ENCODE results near the gene THSD8.
A peak's percentile ranks its signal among the peaks of the same experiment; 100 is the strongest.

Gene THSD8

DNA sequence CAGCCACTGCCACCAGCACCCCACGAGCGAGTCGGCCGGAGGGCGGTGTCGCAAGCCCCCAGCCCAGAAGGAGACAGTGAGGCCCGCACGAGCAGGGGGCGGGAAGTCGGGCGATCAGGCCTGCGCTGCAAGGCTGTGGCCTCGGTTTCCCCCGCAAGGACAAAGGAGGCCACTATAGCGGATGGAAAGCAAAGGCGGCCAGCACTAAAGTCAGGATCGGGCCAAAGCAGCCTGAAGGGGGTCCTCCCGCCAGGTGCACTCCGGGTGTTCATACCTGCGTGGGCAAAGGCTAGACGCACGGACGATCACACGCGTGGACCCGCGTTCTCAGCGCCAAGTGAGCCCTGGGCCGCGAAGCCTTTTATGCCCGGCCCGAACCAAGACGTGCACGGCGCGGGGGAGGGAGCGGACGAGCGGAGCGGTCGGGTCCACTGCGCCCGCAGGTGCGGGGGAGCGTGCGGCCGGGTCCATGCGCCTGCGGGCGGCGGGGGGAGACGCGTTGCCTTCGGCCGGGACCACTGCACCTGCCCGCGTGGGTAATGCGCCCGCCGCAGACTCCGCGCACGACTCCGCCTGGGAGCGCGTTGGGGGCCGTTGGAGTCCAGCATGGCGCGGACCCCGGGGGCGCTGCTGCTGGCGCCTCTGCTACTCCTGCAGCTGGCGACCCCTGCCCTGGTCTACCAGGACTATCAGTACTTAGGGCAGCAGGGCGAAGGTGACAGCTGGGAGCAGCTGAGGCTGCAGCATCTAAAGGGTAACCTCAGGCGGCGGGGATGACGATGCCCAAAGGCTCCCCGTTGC is at the start of gene THSD8, which contains the start of gene PRDX2:
TSS of gene THSD8 (plus strand) at position 604 of the 801 bp plus-strand sequence. CDS start at position 607, 3 bp downstream.
TSS of gene PRDX2 (minus strand) at position 335 of the 801 bp plus-strand sequence. CDS start 539 bp downstream, outside the sequence.
- peak; percentile 64 for DNase-seq

DNA sequence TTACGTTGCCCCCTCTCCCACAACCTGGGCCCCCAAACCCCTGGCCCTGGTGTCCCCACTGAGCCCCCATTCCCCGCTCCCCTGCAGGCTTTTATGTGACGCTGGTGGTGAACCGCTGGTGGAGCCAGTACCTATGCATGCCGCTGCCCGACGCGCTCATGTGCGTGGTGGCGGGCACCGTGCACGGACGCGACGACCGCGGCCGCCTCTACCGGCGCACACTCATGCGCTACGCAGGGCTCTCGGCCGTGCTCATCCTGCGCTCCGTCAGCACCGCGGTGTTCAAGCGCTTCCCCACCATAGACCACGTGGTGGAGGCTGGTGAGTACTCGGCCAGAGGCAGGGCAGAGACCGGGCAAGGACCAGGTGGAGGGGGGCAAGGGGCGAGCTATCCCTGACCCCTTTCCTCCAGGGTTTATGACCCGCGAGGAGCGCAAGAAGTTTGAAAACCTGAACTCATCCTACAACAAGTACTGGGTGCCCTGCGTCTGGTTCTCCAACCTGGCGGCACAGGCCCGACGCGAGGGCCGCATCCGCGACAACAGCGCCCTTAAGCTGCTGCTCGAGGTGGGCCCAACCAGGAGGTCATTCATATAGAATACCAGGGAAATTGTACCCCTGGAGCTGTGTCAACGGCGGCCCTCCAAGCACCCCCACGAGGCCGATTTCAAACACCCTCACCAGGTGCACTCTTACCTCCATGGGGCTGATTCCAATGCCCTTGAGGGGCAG is 47.2 kb upstream of the THSD8 start:
- no peak for DNase-seq

DNA sequence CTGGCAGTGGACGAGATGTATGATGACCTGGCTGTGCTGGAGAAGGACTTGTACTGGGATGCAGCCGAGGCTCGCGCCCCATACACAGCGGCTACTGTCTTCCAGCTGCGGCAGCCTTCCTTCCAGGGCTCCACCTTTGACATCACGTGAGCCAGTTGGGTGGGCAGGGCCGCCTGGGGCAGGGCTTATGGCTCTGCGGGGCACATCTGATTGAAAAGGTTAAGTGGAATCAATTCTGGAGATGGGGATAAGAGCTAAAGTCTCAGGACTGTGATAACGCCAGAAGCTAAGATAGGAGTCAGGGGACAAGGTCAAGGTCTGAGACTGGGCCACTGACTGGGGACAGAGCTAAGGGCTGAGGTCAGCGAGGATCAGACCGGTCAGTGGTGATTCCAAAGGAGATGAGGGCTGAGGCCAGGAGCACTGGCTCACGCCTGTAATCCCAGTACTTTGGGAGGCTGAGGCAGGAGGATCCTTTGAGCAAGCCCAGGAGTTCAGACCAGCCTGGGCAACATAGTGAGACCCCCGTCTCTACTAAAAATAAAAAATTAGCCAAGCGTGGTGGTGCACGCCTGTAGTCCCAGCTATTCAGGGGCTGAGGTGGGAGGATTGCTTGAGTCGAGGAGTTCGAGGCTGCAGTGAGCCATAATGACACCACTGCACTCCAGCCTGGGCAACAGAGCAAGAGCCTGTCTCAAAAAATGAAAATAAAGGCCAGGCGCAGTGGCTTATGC is 45.6 kb upstream of the THSD8 start:
- no peak for DNase-seq

DNA sequence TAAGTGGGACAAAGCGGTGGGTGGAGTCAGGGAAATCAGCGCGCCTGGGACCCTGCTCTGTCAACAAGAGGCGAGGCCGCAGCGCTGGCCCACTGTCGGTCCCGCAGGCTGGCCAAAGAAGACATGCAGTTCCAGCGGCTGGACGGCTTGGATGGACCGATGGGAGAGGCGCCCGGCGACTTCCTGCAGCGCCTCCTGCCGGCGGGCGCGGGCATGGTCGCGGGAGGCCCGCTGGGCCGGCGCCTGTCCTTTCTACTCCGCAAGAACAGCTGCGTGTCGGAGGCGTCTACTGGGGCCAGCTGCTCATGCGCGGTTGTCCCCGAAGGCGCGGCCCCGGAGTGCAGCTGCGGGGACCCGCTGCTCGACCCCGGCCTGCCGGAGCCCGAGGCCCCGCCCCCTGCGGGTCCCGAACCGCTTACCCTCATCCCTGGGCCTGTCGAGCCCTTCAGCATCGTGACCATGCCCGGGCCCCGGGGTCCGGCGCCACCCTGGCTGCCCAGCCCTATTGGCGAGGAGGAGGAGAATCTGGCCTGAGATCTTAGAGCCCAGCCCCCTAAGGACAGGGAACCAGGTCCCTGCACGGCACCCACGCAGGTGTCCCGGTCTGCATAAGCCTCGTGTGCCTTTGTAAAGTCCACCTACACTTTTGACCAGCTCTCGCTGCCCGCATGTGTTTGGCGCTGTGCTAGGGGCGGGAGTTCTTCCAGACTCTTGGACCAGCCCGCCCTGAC is 44.2 kb upstream of the THSD8 start:
- DNase-seq, result peak; percentile 36

DNA sequence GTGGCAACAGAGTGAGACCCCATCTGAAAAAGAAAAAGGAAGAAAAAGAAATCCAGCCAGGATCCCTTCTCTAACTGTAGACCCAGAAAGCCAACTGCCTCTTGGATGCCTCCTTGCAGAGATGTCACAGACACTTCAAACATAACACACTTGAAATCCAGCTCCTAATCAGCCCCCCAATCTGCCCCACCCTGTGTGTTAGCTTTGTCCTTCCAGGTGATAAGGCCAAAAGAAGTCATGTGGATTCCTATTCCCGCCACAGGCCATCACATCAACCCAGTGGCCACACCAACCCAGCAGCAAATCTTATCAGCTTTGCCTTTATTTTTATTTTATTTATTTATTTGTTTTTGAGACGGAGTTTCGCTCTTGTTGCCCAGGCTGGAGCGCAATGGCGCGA is 42.2 kb upstream of the THSD8 start:
- no peak for DNase-seq

DNA sequence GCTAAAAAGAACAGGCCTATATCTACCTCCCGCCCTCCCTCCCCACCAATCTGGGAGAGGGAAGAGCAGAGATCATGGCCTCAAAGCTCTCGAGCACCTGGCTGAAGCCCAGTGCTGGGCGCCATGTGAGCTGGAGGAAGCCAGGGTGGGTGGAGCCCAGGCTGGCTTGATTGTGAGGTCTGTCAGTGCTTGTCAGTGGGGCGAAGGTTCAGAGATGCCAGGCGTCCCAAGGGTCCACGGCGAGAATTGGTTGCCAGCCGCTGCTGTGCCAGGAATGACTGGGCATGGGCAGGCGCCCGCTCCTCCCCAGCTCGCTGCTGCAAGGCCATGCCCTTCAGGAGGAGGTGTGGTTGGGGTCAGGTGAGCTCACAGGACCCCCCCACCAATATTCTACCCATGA is 38.8 kb upstream of the THSD8 start:
- DNase-seq, result no peak

DNA sequence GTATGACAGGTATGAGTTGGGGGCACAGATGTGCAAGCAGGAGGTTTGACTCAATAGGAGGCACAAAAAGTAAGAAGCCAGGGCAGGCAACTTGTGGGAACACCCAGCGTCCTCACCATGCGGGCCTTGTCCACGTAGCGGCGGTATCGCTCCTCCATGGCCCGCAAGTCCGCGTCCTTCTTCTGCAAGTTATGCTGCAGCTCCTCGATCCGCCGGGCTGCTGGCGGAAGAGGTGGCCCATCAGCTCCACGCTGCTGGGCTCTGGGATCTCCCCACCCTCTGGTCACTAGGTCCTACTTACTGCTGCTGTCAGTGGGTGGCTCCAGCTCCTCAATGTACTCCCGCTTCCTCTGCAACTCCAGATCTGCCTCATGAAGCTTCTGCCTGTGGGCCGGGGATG is 37.2 kb upstream of the THSD8 start:
- no peak for DNase-seq

DNA sequence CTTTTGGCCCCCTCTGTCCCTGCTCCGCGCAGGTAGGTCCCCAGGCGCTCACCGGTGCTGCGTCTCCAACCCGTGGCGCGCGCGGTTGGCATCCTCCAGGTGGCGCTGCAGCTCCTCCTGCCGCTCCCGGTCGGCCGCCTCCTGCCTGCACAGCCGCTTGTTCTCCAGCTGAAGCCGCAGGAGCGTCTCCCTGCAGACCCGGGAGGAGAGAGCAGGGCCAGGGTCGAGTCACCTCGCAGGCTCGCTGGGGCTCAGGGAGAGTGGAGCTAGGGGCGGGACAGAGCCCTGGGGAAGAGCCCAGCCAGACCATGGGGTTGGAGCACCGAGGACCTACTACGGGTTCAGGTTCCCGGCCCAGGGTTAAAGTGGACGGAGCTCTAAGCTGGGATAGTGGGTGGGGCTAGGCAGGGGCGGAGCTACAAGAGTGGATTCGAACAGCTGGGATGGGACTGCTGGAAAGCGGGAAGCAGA is 35.8 kb upstream of the THSD8 start:
- no peak for DNase-seq

DNA sequence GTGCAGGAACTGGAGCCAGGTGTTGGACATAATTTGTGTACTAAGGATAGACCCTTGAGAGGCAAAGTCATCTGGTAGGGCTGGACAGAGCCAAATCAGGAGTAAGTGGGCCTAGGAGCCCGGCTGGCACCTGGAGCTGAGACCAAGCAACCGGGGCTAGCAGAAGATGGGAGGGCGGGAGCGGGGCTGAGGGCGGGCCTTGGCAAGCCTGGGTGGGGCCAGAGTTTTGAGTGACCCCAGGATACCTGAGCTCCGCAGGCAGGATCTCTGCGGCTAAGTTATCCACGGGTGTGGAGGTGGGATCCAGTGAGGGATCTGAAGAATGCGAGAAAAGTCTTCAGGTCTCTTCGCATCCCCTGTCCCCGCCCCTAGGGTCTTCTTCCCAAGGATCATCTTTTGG is 34.7 kb upstream of the THSD8 start:
- DNase-seq, result no peak

DNA sequence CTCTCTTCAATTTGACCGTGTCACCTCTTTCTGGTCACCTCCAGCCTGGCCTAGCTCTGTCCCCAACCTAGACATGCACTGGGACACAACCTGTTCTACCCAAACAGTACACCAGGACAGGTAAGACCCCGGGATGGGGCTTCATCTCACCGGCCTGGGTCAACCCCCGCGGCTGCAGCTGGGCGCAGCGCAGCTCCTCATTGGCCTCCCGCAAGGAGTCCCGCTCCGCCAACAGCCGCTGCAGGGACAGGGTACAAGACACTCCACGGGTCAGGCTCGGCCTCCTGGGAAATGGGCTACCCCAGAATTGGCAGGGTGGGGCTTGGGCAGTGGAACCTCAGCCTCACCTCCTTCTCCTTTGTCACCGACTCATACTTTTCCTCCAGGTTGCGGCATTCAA is 34.2 kb upstream of the THSD8 start:
- no peak for DNase-seq

DNA sequence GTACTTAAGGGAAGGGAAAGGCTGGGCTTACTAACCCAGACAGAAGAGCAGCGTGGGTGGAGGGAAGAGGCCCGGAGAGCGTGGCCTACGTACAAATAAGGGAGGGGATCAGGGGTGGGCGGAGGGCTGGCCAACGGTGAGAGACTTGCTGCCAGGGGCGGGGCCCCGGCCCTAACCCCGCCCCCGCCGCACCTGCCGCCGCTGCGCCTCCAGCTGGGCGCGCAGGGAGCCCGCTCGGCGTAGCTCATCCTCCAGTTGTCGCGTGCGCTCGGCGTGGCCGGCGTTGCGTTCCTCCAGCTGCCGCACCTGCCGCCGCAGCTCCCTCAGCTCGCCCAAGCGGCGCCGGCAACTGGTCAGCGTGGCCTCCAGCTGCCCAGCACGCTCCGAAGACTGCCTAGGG is 32.2 kb upstream of the THSD8 start:
- no peak for DNase-seq

DNA sequence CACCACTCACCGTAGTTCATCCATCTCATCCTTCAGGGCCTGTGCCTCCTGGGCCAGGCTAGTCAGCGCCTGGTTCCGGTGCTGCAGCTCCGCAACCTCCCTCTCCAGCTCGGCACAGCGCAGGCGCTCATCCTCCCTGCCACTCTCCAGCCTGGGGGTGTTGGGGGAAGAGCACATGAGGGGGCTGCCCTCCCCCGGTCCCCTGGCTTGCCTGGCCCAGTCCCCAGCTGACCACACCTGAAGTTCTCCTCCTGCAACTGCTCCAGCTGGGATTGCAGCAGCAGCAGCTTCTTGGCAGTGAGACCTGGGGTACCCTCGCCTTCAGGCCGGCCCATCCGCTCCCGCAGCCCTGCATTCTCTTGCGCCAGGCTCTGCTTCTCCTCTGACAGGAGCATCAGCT is 30.9 kb upstream of the THSD8 start:
- DNase-seq, result no peak

DNA sequence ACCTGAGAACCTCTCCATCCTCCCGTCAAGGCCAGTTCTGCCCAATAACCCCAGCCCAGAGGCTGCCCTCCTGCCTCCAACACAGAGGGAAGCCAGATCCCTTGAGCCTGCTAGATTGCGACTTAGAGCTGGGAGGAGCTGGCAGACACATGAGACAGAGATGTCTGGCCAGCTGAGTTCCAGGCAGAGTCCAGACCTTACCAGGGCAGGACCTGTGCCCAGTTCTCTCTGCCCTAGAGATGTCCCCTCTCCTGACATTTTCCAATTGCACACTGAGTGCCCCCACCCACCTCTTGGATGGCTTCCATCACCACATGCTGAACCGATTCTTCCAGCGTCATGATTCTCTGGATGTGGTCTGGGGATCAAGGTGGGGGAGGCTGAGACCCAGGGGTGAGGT is 29.5 kb upstream of the THSD8 start:
- no peak for DNase-seq

DNA sequence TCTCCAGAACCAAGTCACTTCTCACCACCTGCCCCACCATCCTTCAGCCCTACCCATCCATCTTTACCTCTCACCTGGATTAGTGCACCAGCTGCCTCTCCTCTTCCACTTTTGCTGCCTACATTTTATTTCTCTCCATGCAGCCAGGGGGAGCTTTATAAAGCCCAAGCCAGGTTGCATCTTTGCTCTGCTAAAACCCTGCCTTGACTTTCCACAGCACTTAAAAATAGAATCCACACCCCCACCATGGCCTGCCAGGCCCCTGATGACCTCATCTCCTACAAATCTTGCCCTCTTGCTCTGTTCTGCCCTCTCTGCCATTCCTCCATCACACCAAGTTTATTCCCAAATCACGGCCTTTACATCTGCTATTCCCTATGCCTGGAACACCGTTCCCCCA is 28.3 kb upstream of the THSD8 start:
- DNase-seq, result no peak

DNA sequence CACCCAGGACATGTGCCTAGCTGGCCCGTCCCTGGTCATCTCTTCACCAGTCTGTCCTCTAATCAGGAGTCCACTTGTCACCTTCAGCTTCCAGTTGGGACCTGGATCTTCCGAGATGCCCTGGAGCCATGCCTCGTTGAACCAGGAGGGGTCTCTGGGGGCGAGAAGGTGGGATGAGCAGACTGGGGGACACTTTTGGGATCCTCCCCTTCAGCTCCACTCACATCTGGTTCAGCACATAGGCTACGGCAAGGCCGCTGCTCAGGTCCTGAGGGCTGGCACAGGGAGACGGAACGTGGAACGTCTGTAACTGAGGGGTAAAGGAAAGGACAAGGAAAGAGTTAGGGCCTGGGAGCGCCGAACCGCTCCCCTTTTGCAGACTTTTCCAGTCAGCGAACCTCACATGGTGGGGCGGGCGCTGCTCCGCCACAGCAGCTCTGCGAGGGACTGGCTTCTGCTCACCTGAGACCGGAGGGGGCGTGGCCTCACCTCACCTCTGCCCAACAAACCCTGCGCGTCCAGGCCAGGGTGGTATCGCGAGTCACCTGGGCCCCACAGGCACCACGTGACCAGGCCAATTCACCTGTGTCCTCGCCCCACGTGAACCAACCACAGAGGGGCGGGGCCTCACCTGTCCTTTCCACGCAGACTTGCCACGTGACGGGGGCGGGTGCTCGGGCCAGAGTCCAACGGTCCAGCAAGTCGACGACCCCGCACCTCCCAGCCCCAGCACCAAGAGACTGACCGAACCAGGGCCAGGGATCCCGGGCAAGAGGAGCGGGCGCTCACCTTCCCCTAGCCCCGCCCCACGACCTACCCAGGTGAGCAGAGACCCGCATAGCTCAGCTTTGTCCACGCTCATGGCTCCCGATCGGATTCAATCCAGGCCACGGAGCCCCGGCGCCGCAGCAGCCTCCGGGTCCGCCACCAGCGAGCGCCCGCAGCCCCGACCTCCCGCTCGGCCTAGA is 27.0 kb upstream of the THSD8 start, which contains the start of gene HOOK2:
TSS of gene HOOK2 (minus strand) at position 965 of the 968 bp plus-strand sequence. CDS start at position 862, 103 bp downstream.
- peak; percentile 74 for DNase-seq

DNA sequence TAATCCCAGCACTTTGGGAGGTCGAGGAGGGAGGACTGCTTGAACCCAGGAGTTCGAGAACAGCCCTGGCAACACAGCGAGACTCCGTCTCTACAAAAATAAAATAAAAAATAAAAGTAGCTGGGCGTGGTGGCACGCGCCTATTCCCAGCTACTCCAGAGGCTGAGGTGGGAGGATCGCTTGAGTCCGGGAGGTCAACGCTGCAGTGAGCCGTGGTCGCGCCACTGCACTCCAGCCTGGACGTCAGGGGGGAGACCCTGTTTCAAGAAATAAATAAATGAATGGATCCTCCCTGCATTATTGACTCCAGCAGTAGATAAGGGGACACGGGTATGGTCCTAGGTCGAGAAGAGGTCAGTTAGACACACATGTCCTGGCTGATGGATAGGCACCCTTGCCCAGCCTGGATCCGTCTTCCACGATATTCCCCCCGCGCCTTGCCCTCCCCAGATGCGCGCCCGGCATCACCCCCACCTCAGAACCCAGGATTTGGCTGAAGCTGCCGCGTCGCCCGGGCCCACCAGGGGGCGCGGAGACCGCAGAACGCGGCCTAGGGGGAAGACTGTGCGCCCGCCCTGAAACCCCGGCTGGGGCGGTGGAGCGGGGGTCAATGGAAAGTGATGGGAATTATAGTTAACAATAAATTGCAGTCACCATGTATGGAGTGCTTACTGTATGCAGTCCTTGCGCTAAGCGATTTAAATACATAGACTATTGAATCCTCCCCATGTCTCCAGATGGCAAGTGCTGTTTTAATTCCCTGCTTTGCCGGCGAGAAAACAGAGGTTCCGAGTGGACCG is 24.5 kb upstream of the THSD8 start:
- peak; percentile 70 for DNase-seq

DNA sequence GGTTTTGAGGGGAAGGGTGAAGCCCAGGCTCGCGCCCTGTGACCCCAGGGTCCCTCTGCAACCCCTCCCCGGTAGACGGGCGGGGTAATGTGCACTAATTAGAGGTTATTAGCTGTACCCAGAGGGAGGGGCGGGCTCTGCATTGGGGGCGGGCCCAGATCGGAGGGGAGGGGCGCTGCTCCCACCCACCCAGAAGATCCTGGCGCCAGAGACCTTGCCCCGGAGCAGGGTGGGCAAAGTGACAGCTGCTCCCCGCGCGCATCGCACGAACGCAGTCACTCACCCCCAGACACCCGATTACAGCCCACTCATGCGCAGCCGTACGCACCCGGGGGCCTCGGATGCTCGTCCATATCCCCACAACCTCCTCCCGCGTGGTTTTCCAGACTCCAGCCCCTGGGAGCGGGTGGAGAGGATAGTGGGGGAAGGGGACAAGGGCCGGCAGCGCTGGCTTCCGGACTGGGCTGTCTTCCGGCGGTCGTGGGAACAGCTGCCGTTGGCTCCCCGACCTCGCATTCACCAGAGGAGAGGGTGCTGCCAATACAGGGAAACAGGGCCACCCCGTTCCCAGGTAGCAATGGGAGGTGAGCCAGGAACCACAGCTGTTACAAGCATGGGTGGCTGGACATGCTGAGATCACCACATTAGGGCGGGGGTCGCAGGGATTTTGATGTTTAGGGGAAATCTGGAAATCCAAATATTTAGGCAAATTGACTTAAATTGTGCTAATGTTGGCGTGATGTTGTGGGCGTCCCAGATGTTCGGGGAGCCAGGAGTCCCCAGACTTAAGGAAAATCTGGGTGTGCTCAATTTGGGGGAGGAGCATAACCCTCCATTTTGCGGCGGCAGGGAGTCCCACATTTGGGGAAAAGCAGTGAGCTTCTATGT is 23.6 kb upstream of the THSD8 start:
- peak; percentile 82 for DNase-seq

DNA sequence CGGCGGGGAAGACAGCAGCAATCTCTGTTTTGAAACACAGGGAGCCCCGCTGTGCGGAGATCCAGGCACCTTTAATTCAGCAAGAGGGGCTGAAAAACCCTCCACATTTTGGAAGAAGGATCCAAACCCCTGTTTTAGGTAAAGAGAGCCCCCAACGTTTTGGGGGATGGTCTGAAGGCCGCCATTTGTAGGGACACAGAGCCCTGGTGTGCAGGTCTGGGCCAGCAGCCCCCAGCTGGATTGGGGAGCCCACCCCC is 23.0 kb upstream of the THSD8 start:
- no peak for DNase-seq

DNA sequence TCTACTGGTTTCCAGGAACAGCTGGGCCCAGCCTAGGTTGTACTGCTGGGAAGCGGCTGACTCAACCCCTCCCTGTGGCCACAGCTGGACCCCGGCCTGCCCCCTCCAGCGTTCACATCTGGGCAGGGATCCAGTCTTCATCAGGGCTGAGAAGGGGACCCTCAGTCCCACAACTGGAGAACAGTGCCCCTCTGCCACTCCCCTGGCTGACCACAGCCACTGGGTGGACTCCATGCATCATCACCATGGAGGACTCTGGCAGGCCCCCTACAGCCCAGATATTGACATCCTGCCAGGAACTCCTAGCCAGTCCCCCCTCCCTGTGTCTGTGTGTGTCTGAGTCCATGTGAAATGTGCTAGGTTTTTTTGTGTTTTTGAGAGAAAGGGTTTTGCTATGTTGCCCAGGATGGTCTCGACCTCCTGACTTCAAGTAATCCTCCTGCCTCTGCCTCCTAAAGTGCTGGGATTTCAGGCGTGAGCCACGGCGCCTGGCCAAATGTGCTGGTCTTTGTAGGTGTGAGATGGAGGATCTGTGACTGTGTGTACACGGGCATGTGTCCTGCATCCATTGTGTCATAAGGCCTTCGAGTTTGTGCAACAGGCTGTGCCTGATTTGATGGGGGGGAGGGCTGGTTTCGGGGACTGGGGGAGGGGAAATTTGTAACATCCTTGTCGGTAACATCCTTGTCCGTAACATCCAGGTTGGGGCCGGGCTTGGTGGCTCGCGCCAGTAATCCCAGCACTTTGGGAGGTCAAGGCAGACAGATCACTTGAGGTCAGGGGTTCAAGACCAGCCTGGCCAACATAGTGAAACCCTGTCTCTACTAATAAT is 22.5 kb upstream of the THSD8 start:
- no peak for DNase-seq
